OCI-LY7 (cell line): Measurements from ENCODE around the gene LRRC7. TPM values are rescaled to one million over a fixed set of nuclear protein-coding genes. Genes with fewer than 3 reads are reported as not detected.

ENCODE experiments used
- BruUV-seq: library from RNA; stranded (reverse); fragments of 400-500 nt; replicated peaks from 2 replicates; lab custom pipeline; 2021; lab: Mats Ljungman, UMichigan
- CTCF ChIA-PET: fragments of 300-600 bp; sonication (Branson Sonifier 250); formaldehyde crosslinking; loops from one replicate; lab custom pipeline; 2022; ENCODE audit warnings: antibody characterized with exemption; ENCODE audit not compliant: unreplicated experiment; lab: Charles Lee
- POLR2A ChIA-PET: fragments of 300-600 bp; sonication (Branson Sonifier 250); formaldehyde crosslinking; loops from one replicate; lab custom pipeline; 2022; ENCODE audit warnings: antibody characterized with exemption; lab: Charles Lee
- DNase-seq: peaks from one replicate; pipeline ENCODE4 v3.0.0-alpha.2; 2015; ENCODE audit warnings: low spot score
- H2AFZ ChIP-seq: fragments of 200-600 bp; sonication (generic), shearing (Covaris generic); 2 replicates; pipeline ENCODE4 v1.6.1; 2014; ENCODE audit warnings: mild to moderate bottlenecking, antibody characterized with exemption, low read length, moderate library complexity
- H3K27ac ChIP-seq: fragments of 200-600 bp; sonication (generic); 2 replicates; pipeline ENCODE4 v1.5.1; 2014; ENCODE audit warnings: mixed run types, low read depth, mild to moderate bottlenecking, moderate library complexity, low read length, inconsistent platforms; ENCODE audit not compliant: poor library complexity, severe bottlenecking
- H3K36me3 ChIP-seq: fragments of 200-600 bp; sonication (generic); 2 replicates; pipeline ENCODE4 v1.6.1; 2014; ENCODE audit warnings: mild to moderate bottlenecking, antibody characterized with exemption, low read length, moderate library complexity, mixed read lengths; ENCODE audit not compliant: insufficient read depth
- H3K4me1 ChIP-seq: fragments of 200-600 bp; sonication (generic); 2 replicates; pipeline ENCODE4 v1.5.1; 2014; ENCODE audit warnings: mild to moderate bottlenecking, low read length; ENCODE audit not compliant: insufficient read depth, poor library complexity, severe bottlenecking
- H3K4me2 ChIP-seq: fragments of 200-600 bp; sonication (generic); 2 replicates; pipeline ENCODE4 v1.6.1; 2014; ENCODE audit warnings: mild to moderate bottlenecking, low read length
- H3K4me3 ChIP-seq: fragments of 200-600 bp; sonication (generic); 2 replicates; pipeline ENCODE4 v1.5.1; 2014; ENCODE audit warnings: mild to moderate bottlenecking, low read depth, low read length; ENCODE audit not compliant: poor library complexity, severe bottlenecking
- H3K79me2 ChIP-seq: fragments of 200-600 bp; sonication (generic); 2 replicates; pipeline ENCODE4 v1.6.1; 2016; ENCODE audit warnings: low read depth, mild to moderate bottlenecking, low read length, moderate library complexity, mixed read lengths; ENCODE audit not compliant: insufficient read depth
- H3K9me2 ChIP-seq: fragments of 200-600 bp; sonication (generic); 2 replicates; pipeline ENCODE4 v1.6.1; 2016; ENCODE audit warnings: mild to moderate bottlenecking, low read length, mixed read lengths; ENCODE audit not compliant: insufficient read depth
- H3K9me3 ChIP-seq: fragments of 200-600 bp; sonication (generic); 2 replicates; pipeline ENCODE4 v1.6.1; 2014; ENCODE audit warnings: mild to moderate bottlenecking, mixed run types, low read length, mixed read lengths
- H4K20me1 ChIP-seq: fragments of 200-600 bp; sonication (generic); 2 replicates; pipeline ENCODE4 v1.6.1; 2014; ENCODE audit warnings: mild to moderate bottlenecking, antibody characterized with exemption, low read length, moderate library complexity, mixed read lengths; ENCODE audit not compliant: insufficient read depth
- CTCF ChIP-seq: fragments of 200-600 bp; sonication (generic); conservative IDR thresholded peaks from 2 replicates; pipeline ENCODE4 v1.5.1; 2014; ENCODE audit warnings: mild to moderate bottlenecking, antibody characterized with exemption, low read length, moderate library complexity, mixed read lengths
- EZH2phosphoT487 ChIP-seq: fragments of 200-600 bp; sonication (generic); IDR thresholded peaks from 2 replicates; pipeline ENCODE4 v1.6.1; 2018; ENCODE audit warnings: low read depth, borderline replicate concordance, mild to moderate bottlenecking, mixed run types, antibody characterized with exemption, low read length, moderate library complexity, mixed read lengths
- intact Hi-C: fragments of 100-400 bp; cut with micrococcal nuclease; formaldehyde crosslinking; loops from one replicate; pipeline ENCODE4 v1.10.0; 2022; ENCODE audit not compliant: unreplicated experiment
- total RNA-seq, 2 experiments: library from RNA; depleted of rRNA in 1 of 2; stranded (reverse); fragments of >200 nt in 1 of 2; shearing (Covaris generic) in 1 of 2; gene quantifications; 2 replicates each; pipeline ENCODE4 v1.2.3, GENCODE V29; 2014 to 2022

The LRRC7 gene
- total RNA-seq, 2 experiments from 2014 or later, result not detected

- Histone ChIP-seq H3K4me3 (no peak overlapping the region), H3K4me1 (no peaks in the 10 kb centered on the region), H3K36me3 (no peaks in the 10 kb centered on the region), H3K9me3 (no peaks in the 10 kb centered on the region), H4K20me1 (no peaks in the 10 kb centered on the region), H3K79me2 (no peaks in the 10 kb centered on the region), H2AFZ (no peak overlapping the region), H3K27ac (no peak overlapping the region), H3K9me2 (no peaks in the 10 kb centered on the region), H3K4me2 (no peak overlapping the region)
- TF ChIP-seq CTCF, result no peak
- no peak for TF ChIP-seq EZH2phosphoT487
- ChIA-PET POLR2A (no interaction called here), CTCF (no interaction called here)
- no peak for DNase-seq
- intact Hi-C loops, result no loop called here
- BruUV-seq, result no TSS peak
These were observed 423.9 kb downstream of the LRRC7 start for GRCh38 chr1:69991644-69992043.

- Histone ChIP-seq H3K4me1 (no peaks in the 10 kb centered on the region), H2AFZ (no peak overlapping the region), H3K27ac (no peak overlapping the region), H3K79me2 (no peaks in the 10 kb centered on the region), H4K20me1 (no peaks in the 10 kb centered on the region), H3K4me2 (no peak overlapping the region), H3K36me3 (no peaks in the 10 kb centered on the region), H3K9me3 (no peaks in the 10 kb centered on the region), H3K9me2 (no peaks in the 10 kb centered on the region), H3K4me3 (no peak overlapping the region)
- intact Hi-C loops, result no loop called here
- CTCF ChIA-PET, result no interaction called here
- TF ChIP-seq CTCF (no peak), EZH2phosphoT487 (no peak)
- POLR2A ChIA-PET, result interaction anchor here (0.6 to 1.0 kb wide), 5 partner anchors 9 to 1407 kb away, joined by 3 to 4 read pairs (median 3); no protein-coding TSS in a partner anchor
- BruUV-seq, result no TSS peak
- no peak for DNase-seq
These were observed 424.9 kb downstream of the LRRC7 start for GRCh38 chr1:69992594-69992993.

- no peaks in the 10 kb centered on the region for H3K36me3 ChIP-seq
- ChIA-PET POLR2A (no interaction called here), CTCF (no interaction called here)
- H3K9me3 ChIP-seq, result no peaks in the 10 kb centered on the region
- no peaks in the 10 kb centered on the region for H3K9me2 ChIP-seq
- no peak for DNase-seq
- no TSS peak for BruUV-seq
- intact Hi-C loops, result no loop called here
- no peak overlapping the region for H3K27ac ChIP-seq
- H3K4me2 ChIP-seq, result no peak overlapping the region
- no peaks in the 10 kb centered on the region for H3K4me1 ChIP-seq
- H3K79me2 ChIP-seq, result no peaks in the 10 kb centered on the region
- TF ChIP-seq EZH2phosphoT487, result no peak
- TF ChIP-seq CTCF, result no peak
- H3K4me3 ChIP-seq, result no peak overlapping the region
- H4K20me1 ChIP-seq, result no peaks in the 10 kb centered on the region
- no peak overlapping the region for H2AFZ ChIP-seq
These were observed 426.1 kb downstream of the LRRC7 start for GRCh38 chr1:69993810-69994209.
